HEK293 (cell line): ENCODE measurements around the gene CACNA1C.

Experiments
- SP2 ChIP-seq: fragments of 450-650 bp; formaldehyde crosslinking; IDR thresholded peaks from 2 replicates; pipeline ENCODE4 v1.5.1; 2016; ENCODE audit warnings: missing biosample characterization, missing genetic modification characterization
- ZBTB1 ChIP-seq: fragments of 450-650 bp; formaldehyde crosslinking; IDR thresholded peaks from 2 replicates; pipeline ENCODE4 v1.5.1; 2016; ENCODE audit warnings: missing biosample characterization, missing genetic modification characterization
- ZNF585B ChIP-seq: fragments of 450-650 bp; formaldehyde crosslinking; IDR thresholded peaks from 2 replicates; pipeline ENCODE4 v1.5.1; 2016; ENCODE audit warnings: missing biosample characterization, missing genetic modification characterization
- TF ChIP-seq, protein P1 (sequence below): IDR thresholded peaks from 2 replicates; pipeline ENCODE4 v1.6.1; 2011; ENCODE audit warnings: mild to moderate bottlenecking, low read depth, low read length, borderline replicate concordance
- TF ChIP-seq, protein P2 (sequence below): fragments of 450-650 bp; formaldehyde crosslinking; IDR thresholded peaks from 2 replicates; pipeline ENCODE4 v1.5.1; 2016; ENCODE audit warnings: missing biosample characterization, missing genetic modification characterization

DNA sequence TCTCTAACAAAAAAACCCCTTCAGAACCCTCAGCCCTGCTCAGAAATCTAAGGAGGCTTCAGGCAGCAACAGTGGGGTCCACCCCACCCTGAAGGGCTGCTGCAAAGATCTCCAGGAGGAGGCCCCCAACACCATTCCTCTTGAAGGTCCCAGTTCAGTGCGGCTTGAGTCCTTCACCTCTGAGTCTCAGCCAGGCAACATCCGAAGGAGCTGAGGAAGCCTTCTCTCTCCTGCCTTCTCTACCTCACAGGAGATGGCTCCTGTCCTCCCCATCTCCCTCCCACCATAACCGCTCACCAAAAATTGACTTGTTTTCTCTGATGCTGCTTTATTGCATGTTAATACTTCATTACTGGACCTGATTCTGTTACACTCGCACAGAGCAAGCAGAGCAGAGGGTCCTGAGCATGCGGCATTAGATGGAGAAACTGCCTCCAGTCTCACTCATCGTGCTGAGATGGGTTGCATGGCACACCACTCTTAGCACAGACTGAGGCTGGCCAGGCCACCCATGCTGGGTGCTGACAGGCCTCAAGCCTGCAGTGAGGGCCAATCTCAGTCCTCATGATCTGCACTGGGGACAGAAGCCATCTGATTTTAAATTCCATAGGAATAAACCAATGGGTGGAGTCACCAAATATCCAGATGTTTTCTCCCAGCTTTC is 224.8 kb downstream of the CACNA1C start:
- TF ChIP-seq SP2 (tag by site-specific recombination) (no peak), ZBTB1 (no peak), ZNF585B (tag by site-specific recombination) (no peak)
- TF ChIP-seq, protein P1, sequence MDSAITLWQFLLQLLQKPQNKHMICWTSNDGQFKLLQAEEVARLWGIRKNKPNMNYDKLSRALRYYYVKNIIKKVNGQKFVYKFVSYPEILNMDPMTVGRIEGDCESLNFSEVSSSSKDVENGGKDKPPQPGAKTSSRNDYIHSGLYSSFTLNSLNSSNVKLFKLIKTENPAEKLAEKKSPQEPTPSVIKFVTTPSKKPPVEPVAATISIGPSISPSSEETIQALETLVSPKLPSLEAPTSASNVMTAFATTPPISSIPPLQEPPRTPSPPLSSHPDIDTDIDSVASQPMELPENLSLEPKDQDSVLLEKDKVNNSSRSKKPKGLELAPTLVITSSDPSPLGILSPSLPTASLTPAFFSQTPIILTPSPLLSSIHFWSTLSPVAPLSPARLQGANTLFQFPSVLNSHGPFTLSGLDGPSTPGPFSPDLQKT: no peak
- TF ChIP-seq, protein P2, sequence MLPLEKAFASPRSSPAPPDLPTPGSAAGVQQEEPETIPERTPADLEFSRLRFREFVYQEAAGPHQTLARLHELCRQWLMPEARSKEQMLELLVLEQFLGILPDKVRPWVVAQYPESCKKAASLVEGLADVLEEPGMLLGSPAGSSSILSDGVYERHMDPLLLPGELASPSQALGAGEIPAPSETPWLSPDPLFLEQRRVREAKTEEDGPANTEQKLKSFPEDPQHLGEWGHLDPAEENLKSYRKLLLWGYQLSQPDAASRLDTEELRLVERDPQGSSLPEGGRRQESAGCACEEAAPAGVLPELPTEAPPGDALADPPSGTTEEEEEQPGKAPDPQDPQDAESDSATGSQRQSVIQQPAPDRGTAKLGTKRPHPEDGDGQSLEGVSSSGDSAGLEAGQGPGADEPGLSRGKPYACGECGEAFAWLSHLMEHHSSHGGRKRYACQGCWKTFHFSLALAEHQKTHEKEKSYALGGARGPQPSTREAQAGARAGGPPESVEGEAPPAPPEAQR (tag by site-specific recombination): no peak
